ENCODE measurements around the gene NR2C2AP. TPM values are rescaled to one million over a fixed set of nuclear protein-coding genes. Genes with fewer than 3 reads are reported as not detected.
"Not testable (repeated sequence)": the region's sequence is repeated elsewhere in the genome, so short reads cannot be mapped to it uniquely, and the experiment has no call there.

The NR2C2AP gene
- total RNA-seq, 4 donors from 2014 or later, result 14.0 to 21.4 (median 16.8) TPM

DNA sequence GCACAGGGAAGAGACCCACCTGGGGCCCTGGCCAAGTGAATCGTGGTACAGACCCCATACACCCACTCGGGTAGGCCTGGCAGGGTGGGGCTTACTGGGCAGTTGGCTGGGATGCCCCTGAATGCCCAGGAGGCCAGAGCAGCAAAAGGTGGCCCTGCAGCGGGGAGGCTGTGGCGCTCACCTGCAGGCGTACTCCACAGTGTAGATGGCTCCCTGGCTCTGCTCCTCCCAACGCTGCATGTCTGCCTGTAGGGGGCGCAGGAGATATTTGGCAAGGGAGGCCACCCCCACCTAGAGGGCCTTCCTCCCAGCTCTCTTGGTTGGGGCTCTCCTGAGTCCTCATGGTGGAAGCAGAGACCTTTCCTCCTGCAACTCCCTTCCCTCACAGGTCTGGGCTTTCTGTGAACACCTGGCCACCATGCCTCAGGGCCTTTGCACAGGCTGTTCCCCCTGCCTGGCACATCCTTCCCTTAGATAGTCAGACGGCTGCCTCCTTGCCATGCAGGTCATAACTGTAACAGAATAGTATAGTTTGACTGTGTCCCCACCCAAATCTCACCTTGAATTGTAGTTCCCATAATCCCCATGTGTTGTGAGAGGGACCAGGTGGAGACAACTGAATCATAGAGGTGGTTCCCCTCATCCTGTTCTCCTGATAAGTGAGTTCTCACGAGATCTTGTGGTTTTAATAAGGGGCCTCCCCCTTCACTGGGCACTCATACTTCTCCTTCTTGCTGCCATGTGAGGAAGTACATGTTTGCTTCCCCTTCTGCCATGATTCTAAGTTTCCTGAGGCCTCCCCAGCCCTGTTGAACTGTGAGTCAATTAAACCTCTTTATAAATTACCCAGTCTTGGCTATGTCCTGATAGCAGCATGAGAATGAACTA, 17.1 kb downstream of the NR2C2AP start:
- TF ChIP-seq EP300 (IDR thresholded peaks at IDR 0.05), result no peak
- TF ChIP-seq POLR2A (IDR thresholded peaks at IDR 0.05), result no peak
- TF ChIP-seq POLR2AphosphoS5 (IDR thresholded peaks at IDR 0.05), result no peak
- TF ChIP-seq, protein P1, sequence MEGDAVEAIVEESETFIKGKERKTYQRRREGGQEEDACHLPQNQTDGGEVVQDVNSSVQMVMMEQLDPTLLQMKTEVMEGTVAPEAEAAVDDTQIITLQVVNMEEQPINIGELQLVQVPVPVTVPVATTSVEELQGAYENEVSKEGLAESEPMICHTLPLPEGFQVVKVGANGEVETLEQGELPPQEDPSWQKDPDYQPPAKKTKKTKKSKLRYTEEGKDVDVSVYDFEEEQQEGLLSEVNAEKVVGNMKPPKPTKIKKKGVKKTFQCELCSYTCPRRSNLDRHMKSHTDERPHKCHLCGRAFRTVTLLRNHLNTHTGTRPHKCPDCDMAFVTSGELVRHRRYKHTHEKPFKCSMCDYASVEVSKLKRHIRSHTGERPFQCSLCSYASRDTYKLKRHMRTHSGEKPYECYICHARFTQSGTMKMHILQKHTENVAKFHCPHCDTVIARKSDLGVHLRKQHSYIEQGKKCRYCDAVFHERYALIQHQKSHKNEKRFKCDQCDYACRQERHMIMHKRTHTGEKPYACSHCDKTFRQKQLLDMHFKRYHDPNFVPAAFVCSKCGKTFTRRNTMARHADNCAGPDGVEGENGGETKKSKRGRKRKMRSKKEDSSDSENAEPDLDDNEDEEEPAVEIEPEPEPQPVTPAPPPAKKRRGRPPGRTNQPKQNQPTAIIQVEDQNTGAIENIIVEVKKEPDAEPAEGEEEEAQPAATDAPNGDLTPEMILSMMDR (IDR thresholded peaks at IDR 0.05), result peak in 2 of 4 experiments; percentile 36 to 58
- H3K27me3 ChIP-seq, result no peaks in the 10 kb centered on the region
- peaks cover 0 to 25% (median 21%) of the 10 kb centered on the region in 3 donors for H3K4me1 ChIP-seq
- no peak overlapping the region for H3K27ac ChIP-seq
- no peaks in the 10 kb centered on the region for H3K9me3 ChIP-seq
- H3K4me3 ChIP-seq, result no peak overlapping the region
- WGBS, 2 donors (ENCODE audit: low coverage in 1 of 2), result 56 to 69% methylated on average over 1 to 2 of the region's 9 CpGs
- H3K36me3 ChIP-seq, result peaks cover 0 to 58% of the 10 kb centered on the region in 2 donors
- ATAC-seq, result no peak

DNA sequence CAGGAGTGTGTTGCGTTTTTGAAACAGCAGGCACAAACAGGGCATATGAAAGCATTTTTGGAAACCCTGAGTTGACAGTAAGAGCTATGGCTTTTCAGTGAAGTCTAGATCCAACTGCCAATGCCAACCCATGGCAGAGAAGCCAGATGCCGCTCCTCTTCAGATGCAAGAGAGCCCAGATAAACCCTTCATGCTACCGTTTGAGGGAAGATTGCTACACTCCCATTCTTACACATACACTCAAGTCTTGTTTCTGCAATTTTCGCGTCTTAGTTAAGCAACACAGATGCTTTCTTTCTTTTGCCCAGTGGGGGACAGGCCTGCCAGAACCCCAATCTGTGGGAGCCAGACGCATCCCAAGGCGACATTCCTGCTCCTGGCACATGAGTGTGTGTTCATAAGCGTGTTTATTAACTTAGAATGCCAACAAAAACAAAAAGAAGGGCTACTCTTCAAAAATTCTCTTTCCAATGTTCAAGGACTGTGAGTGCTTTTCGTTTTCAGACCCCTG, 21.7 kb downstream of the NR2C2AP start:
- TF ChIP-seq POLR2A (IDR thresholded peaks at IDR 0.05) (no peak), EP300 (IDR thresholded peaks at IDR 0.05) (no peak), POLR2AphosphoS5 (IDR thresholded peaks at IDR 0.05) (no peak)
- TF ChIP-seq, protein P1 (IDR thresholded peaks at IDR 0.05), result no peak
- Histone ChIP-seq H3K27ac (no peak overlapping the region), H3K4me1 (no peaks in the 10 kb centered on the region), H3K36me3 (peaks cover 0 to 93% of the 10 kb centered on the region in 2 donors), H3K27me3 (no peaks in the 10 kb centered on the region), H3K9me3 (peaks cover 0 to 7% (median 0%) of the 10 kb centered on the region in 3 donors), H3K4me3 (no peak overlapping the region)
- no peak for ATAC-seq
- WGBS, 2 donors (ENCODE audit: low coverage in 1 of 2), result 83 to 96% methylated on average over 3 to 4 of the region's 9 CpGs

DNA sequence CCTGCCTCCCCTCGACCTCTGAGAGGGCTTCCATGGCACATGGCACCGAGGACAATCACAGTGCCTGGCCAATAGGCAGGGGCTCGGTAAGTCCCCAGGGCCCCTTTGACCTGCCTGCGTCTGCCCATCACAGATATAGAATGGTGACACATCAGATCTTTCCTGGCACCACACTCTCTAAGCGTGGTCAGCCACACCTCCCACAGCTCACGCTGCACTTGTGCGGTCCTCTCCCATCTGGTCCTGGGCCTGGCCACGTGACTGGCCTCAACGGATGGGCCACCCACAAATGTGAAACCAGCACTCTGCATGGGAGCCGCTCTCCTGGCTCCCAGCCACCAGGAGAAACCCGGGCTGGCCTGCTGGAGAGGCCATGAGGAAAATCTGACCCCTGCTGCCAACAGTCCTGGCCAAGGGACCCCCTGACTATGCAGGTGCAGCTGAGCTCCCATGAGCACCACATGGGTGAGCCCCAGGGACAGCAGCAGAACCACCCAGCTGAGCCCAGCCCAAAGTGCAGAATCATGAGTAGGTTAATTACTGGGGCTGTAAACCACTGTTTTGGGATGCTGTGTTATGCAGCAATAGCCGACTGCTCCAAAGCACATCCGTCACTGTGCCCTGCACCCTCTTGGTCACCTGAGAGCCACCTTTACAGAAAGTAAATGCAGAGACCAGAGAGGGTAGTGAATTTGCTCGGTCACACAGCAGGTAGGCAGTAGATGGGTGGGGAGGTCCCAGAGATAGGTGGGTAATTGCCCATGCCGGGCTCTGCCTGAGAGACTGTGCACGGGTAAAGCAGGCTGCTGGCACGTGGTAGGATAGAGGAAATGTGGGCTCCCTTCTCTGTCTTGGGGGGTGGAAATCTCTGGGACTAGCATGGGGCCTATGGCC, 23.4 kb downstream of the NR2C2AP start:
- Histone ChIP-seq H3K27ac (no peak overlapping the region), H3K36me3 (peaks cover 0 to 89% of the 10 kb centered on the region in 2 donors), H3K4me1 (peaks cover 0 to 4% (median 0%) of the 10 kb centered on the region in 3 donors), H3K27me3 (no peaks in the 10 kb centered on the region), H3K4me3 (no peak overlapping the region), H3K9me3 (peaks cover 0 to 7% (median 0%) of the 10 kb centered on the region in 3 donors)
- no peak for TF ChIP-seq POLR2AphosphoS5 (IDR thresholded peaks at IDR 0.05)
- 84 to 100% methylated on average over 3 to 7 of the region's 17 CpGs for WGBS, 2 donors (ENCODE audit: low coverage in 1 of 2)
- ATAC-seq, result no peak

DNA sequence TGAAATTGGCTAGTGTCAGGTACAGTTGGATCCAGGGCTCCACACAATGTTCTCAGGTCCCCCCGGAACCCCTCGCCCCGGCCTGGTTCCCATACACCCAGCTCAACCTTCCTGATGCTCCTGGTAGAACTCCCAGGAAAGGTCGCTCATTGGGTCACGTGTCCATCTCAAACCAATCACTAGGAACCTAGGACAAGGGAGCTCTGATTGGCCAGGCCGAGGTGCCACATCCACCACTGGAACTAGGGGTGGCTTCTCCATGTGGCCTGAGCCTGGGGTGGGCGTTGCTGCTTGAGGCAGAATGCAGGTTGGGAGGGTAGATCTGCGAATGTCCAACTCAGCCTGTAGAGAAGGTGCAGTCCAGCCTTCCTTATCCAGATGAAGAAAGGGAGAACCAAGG, 26.3 kb downstream of the NR2C2AP start:
- H3K9me3 ChIP-seq, result peaks cover 0 to 7% (median 0%) of the 10 kb centered on the region in 3 donors
- TF ChIP-seq, protein P1 (IDR thresholded peaks at IDR 0.05), result no peak
- TF ChIP-seq POLR2A (IDR thresholded peaks at IDR 0.05) (no peak), EP300 (IDR thresholded peaks at IDR 0.05) (no peak), POLR2AphosphoS5 (IDR thresholded peaks at IDR 0.05) (no peak)
- WGBS, 2 donors (ENCODE audit: low coverage in 1 of 2), result 90 to 100% methylated on average over 1 to 5 of the region's 8 CpGs
- ATAC-seq, result no peak
- no peak overlapping the region for H3K27ac ChIP-seq
- H3K4me3 ChIP-seq, result no peak overlapping the region
- H3K36me3 ChIP-seq, result peaks cover 0 to 67% of the 10 kb centered on the region in 2 donors
- H3K27me3 ChIP-seq, result no peaks in the 10 kb centered on the region
- H3K4me1 ChIP-seq, result peaks cover 0 to 8% (median 0%) of the 10 kb centered on the region in 3 donors

DNA sequence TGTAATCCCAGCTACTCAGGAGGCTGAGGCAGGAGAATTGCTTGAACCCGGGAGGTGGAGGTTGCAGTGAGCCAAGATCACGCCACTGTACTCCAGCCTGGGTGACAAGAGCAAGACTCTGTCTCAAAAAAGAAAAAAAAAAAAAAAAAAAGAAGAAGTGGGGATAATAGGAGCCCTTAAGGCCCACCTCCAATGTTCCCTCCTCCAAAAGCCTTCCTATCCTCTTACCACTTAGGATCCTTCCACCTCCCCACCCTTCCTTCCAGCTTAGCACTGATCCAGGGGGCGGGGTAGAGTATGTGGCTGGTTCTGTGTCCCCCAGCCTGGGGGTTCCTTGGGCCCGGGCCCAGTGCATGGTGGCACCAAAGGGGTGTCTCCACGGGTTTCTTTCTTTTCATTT, 30.0 kb downstream of the NR2C2AP start:
- not testable (repeated sequence) for ATAC-seq, H3K27ac ChIP-seq, H3K4me3 ChIP-seq, H3K9me3 ChIP-seq
- H3K36me3 ChIP-seq, result peaks cover 0 to 39% of the 10 kb centered on the region in 2 donors
- H3K27me3 ChIP-seq, result peaks cover 24% of the 10 kb centered on the region
- peaks cover 0 to 26% (median 0%) of the 10 kb centered on the region in 3 donors for H3K4me1 ChIP-seq
- WGBS, 2 donors (ENCODE audit: low coverage in 1 of 2), result 92% methylated on average over 5 of the region's 5 CpGs; no CpG with 5 or more reads in 1 of the 2 donors
